OCI-LY3 (cell line): ENCODE data around the gene ARHGAP28.

Source experiments
- H2AFZ ChIP-seq: fragments of 200-600, 300-600 bp; shearing (Covaris generic); 2 replicates; pipeline ENCODE4 v1.6.0; 2014; ENCODE audit warnings: antibody characterized with exemption, low read depth, low read length
- H3K27ac ChIP-seq: fragments of 200-600, 300-600 bp; sonication (generic); 2 replicates; pipeline ENCODE4 v1.5.1; 2014; ENCODE audit warnings: mild to moderate bottlenecking, low read length, moderate library complexity, mixed read lengths
- H3K27me3 ChIP-seq: fragments of 200-600, 300-600 bp; sonication (generic); 2 replicates; pipeline ENCODE4 v1.6.1; 2014; ENCODE audit warnings: low read depth, low read length, mixed read lengths
- H3K36me3 ChIP-seq: fragments of 200-600, 300-600 bp; sonication (generic); replicated peaks from 2 replicates; pipeline ENCODE3; 2014; ENCODE audit warnings: low read depth, low read length, mixed read lengths
- H3K4me1 ChIP-seq: fragments of 300-600, 200-600 bp; sonication (generic); 2 replicates; pipeline ENCODE4 v1.6.1; 2014; ENCODE audit warnings: low read length, mixed read lengths
- H3K4me2 ChIP-seq: fragments of 200-600, 300-600 bp; sonication (generic); 2 replicates; pipeline ENCODE4 v1.6.1; 2014; ENCODE audit warnings: low read length, mixed read lengths
- H3K4me3 ChIP-seq: fragments of 300-600, 200-600 bp; sonication (generic); 2 replicates; pipeline ENCODE4 v1.5.1; 2014; ENCODE audit warnings: antibody characterized with exemption, mild to moderate bottlenecking, low read length, moderate library complexity
- H3K79me2 ChIP-seq: fragments of 300-600, 200-600 bp; shearing (Covaris generic); 2 replicates; pipeline ENCODE4 v1.6.1; 2014; ENCODE audit warnings: mild to moderate bottlenecking, low read length, mixed read lengths
- H3K9ac ChIP-seq: fragments of 300-600, 200-600 bp; shearing (Covaris generic); 2 replicates; pipeline ENCODE4 v1.6.0; 2014; ENCODE audit warnings: mild to moderate bottlenecking, low read length, moderate library complexity
- H3K9me3 ChIP-seq: fragments of 200-600, 300-600 bp; shearing (Covaris generic); 2 replicates; pipeline ENCODE4 v1.6.1; 2014; ENCODE audit warnings: low read length, mixed read lengths; ENCODE audit not compliant: insufficient read depth
- H4K20me1 ChIP-seq: fragments of 200-600, 300-600 bp; sonication (generic); 2 replicates; pipeline ENCODE4 v1.6.1; 2016; ENCODE audit warnings: low read length, mixed read lengths; ENCODE audit not compliant: insufficient read depth
- EZH2phosphoT487 ChIP-seq: fragments of 200-600 bp; shearing (Covaris generic); IDR thresholded peaks from 2 replicates; pipeline ENCODE4 v1.6.1; 2018; ENCODE audit warnings: antibody characterized with exemption, mixed run types, low read depth
- TF ChIP-seq, protein P1 (sequence below): fragments of 200-600, 300-600 bp; sonication (generic); IDR thresholded peaks from 2 replicates; pipeline ENCODE4 v1.5.1; 2014; ENCODE audit warnings: antibody characterized with exemption, low read length, low read depth

ARHGAP28 gene

GRCh38 chr18:6683112-6683876 is 46.2 kb upstream of the ARHGAP28 start:
- no peaks in the 10 kb centered on the region for H3K79me2 ChIP-seq
- no peak overlapping the region for H3K9ac ChIP-seq
- no peaks in the 10 kb centered on the region for H3K9me3 ChIP-seq
- no peaks in the 10 kb centered on the region for H4K20me1 ChIP-seq
- H3K27ac ChIP-seq, result no peak overlapping the region
- H3K4me3 ChIP-seq, result no peak overlapping the region
- H3K4me1 ChIP-seq, result no peaks in the 10 kb centered on the region
- H3K27me3 ChIP-seq, result no peaks in the 10 kb centered on the region
- H2AFZ ChIP-seq, result no peak overlapping the region
- no peaks in the 10 kb centered on the region for H3K36me3 ChIP-seq
- no peak overlapping the region for H3K4me2 ChIP-seq
- TF ChIP-seq EZH2phosphoT487, result no peak
- TF ChIP-seq, protein P1, sequence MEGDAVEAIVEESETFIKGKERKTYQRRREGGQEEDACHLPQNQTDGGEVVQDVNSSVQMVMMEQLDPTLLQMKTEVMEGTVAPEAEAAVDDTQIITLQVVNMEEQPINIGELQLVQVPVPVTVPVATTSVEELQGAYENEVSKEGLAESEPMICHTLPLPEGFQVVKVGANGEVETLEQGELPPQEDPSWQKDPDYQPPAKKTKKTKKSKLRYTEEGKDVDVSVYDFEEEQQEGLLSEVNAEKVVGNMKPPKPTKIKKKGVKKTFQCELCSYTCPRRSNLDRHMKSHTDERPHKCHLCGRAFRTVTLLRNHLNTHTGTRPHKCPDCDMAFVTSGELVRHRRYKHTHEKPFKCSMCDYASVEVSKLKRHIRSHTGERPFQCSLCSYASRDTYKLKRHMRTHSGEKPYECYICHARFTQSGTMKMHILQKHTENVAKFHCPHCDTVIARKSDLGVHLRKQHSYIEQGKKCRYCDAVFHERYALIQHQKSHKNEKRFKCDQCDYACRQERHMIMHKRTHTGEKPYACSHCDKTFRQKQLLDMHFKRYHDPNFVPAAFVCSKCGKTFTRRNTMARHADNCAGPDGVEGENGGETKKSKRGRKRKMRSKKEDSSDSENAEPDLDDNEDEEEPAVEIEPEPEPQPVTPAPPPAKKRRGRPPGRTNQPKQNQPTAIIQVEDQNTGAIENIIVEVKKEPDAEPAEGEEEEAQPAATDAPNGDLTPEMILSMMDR, result no peak

GRCh38 chr18:6687676-6688075 is 41.8 kb upstream of the ARHGAP28 start:
- Histone ChIP-seq H3K9me3 (no peaks in the 10 kb centered on the region), H3K27ac (no peak overlapping the region), H3K9ac (no peak overlapping the region), H3K27me3 (no peaks in the 10 kb centered on the region), H3K4me2 (no peak overlapping the region), H3K4me1 (no peaks in the 10 kb centered on the region), H2AFZ (no peak overlapping the region), H3K79me2 (no peaks in the 10 kb centered on the region), H4K20me1 (no peaks in the 10 kb centered on the region), H3K36me3 (no peaks in the 10 kb centered on the region), H3K4me3 (no peak overlapping the region)
- TF ChIP-seq, protein P1, result no peak
- TF ChIP-seq EZH2phosphoT487, result no peak

DNA sequence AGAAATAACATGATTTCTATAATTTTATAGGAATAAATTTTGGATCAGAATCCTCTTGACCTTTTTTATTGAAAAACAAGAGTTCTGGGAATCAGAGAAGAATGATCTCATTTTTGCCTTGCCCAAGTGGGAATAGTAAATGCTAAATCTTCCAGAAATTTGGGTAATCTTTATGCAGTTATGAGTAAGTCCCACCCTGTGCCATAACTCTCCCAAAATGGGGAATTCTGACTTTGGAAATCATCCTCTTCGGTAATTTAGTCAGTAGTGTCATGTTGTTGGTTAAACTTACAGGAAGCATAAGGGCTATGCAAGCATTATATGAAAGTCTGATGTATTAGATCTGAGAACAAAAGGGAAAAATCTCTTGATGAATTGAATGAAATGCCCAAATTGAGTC is 20.6 kb upstream of the ARHGAP28 start:
- Histone ChIP-seq H3K79me2 (no peaks in the 10 kb centered on the region), H3K4me1 (no peaks in the 10 kb centered on the region), H3K4me3 (no peak overlapping the region), H2AFZ (no peak overlapping the region), H3K27ac (no peak overlapping the region), H4K20me1 (no peaks in the 10 kb centered on the region), H3K36me3 (no peaks in the 10 kb centered on the region), H3K9me3 (no peaks in the 10 kb centered on the region), H3K27me3 (no peaks in the 10 kb centered on the region), H3K9ac (no peak overlapping the region), H3K4me2 (no peak overlapping the region)
- no peak for TF ChIP-seq EZH2phosphoT487
- TF ChIP-seq, protein P1, result no peak

GRCh38 chr18:6711467-6711866 is 18.0 kb upstream of the ARHGAP28 start:
- Histone ChIP-seq H3K9ac (no peak overlapping the region), H3K4me1 (no peaks in the 10 kb centered on the region), H3K79me2 (no peaks in the 10 kb centered on the region)

More at GRCh38 chr18:6711467-6711866, 18.0 kb upstream of the ARHGAP28 start:
- TF ChIP-seq EZH2phosphoT487, result no peak
- TF ChIP-seq, protein P1, result no peak
- no peak overlapping the region for H3K4me2 ChIP-seq
- H3K27me3 ChIP-seq, result no peaks in the 10 kb centered on the region
- H3K4me3 ChIP-seq, result no peak overlapping the region
- no peak overlapping the region for H3K27ac ChIP-seq
- H4K20me1 ChIP-seq, result no peaks in the 10 kb centered on the region
- H2AFZ ChIP-seq, result no peak overlapping the region
- no peaks in the 10 kb centered on the region for H3K36me3 ChIP-seq
- no peaks in the 10 kb centered on the region for H3K9me3 ChIP-seq
